ENCODE data around the gene IRAK3. TPM values are rescaled to one million over a fixed set of nuclear protein-coding genes. Genes with fewer than 3 reads are reported as not detected.

Gene IRAK3
- total RNA-seq, 1 experiment from 2014 or later, result 0.44 TPM

GRCh38 chr12:66239295-66239694 lies 50.3 kb downstream of the IRAK3 start:
- H2BK120ac ChIP-seq (ENCODE audit: low read depth, low read length, poor library complexity, severe bottlenecking), result no peak overlapping the region
- H3K18ac ChIP-seq (ENCODE audit: insufficient read length, low read depth, low read length), result no peak overlapping the region
- no peaks in the 10 kb centered on the region; a peak in 1 of 7 replicates for H3K36me3 Mint-ChIP-seq (ENCODE audit: insufficient read depth in 1 of 3, low read depth in 3 of 3)
- no peak overlapping the region for H2AK5ac ChIP-seq (ENCODE audit: insufficient read length, low read length)
- peaks cover 22 to 24% of the 10 kb centered on the region in 2 experiments for H3K4me1 Mint-ChIP-seq
- H3K79me2 ChIP-seq (ENCODE audit: insufficient read depth, low read length), result no peaks in the 10 kb centered on the region
- H3K4me1 ChIP-seq (ENCODE audit: insufficient read depth, low read length), result no peaks in the 10 kb centered on the region
- no peak overlapping the region for H3K4me2 ChIP-seq (ENCODE audit: insufficient read depth, insufficient read length, low read length)
- no peak overlapping the region for H2BK15ac ChIP-seq (ENCODE audit: low read depth, low read length)
- no peak overlapping the region for H4K8ac ChIP-seq (replicated peaks; ENCODE audit: insufficient read length, low read depth, low read length)
- no peak overlapping the region for H3K27ac Mint-ChIP-seq
- no peak overlapping the region for H2BK12ac ChIP-seq (ENCODE audit: insufficient read length, low read depth, low read length)
- H3K9me3 Mint-ChIP-seq, result no peaks in the 10 kb centered on the region
- H4K20me1 ChIP-seq (ENCODE audit: control insufficient read depth, insufficient read depth, insufficient read length), result no peaks in the 10 kb centered on the region
- peaks cover 6% of the 10 kb centered on the region for H3K27me3 Mint-ChIP-seq (ENCODE audit: low read depth)
- H3K23me2 ChIP-seq (ENCODE audit: insufficient read length, low read depth, low read length, poor library complexity, severe bottlenecking), result no peaks in the 10 kb centered on the region
- no peaks in the 10 kb centered on the region for H3K9me3 ChIP-seq (ENCODE audit: control insufficient read depth, low read depth, low read length)
- H2BK5ac ChIP-seq (ENCODE audit: insufficient read length, low read length), result no peak overlapping the region
- no peak overlapping the region for H3K56ac ChIP-seq (ENCODE audit: insufficient read length, low read depth, low read length)
- H2AFZ ChIP-seq (ENCODE audit: low read length), result no peak overlapping the region
- no peak overlapping the region for H2BK20ac ChIP-seq (ENCODE audit: low read depth, low read length, poor library complexity, severe bottlenecking)
- H3K4me3 Mint-ChIP-seq, result no peak overlapping the region
- no peak overlapping the region for H4K5ac ChIP-seq (ENCODE audit: insufficient read length, low read depth, low read length)
- no peaks in the 10 kb centered on the region for H3K27me3 ChIP-seq (ENCODE audit: insufficient read depth, low read length)
- H3K9ac ChIP-seq (ENCODE audit: extremely low read depth, insufficient read length, low read length), result no peak overlapping the region
- H3K27ac ChIP-seq (ENCODE audit: insufficient read length, low read depth, low read length), result no peak overlapping the region
- TF ChIP-seq CTCF (conservative IDR thresholded peaks at IDR 0.05), result no peak
- H3K14ac ChIP-seq (ENCODE audit: insufficient read depth, low read length), result no peak overlapping the region
- H3K4ac ChIP-seq (ENCODE audit: low read depth, low read length), result no peak overlapping the region
- no peak overlapping the region for H4K91ac ChIP-seq (ENCODE audit: insufficient read length, low read depth, low read length)
- no peaks in the 10 kb centered on the region for H3K79me1 ChIP-seq (ENCODE audit: insufficient read depth, low read depth, low read length, poor library complexity, severe bottlenecking)
- H3T11ph ChIP-seq (ENCODE audit: low read length), result no peak overlapping the region
- DNase-seq, result no peak
- H3K23ac ChIP-seq (ENCODE audit: insufficient read length, low read depth, low read length), result no peak overlapping the region
- no CpG with 5 or more reads among the region's 1 CpG for WGBS (ENCODE audit: extremely low coverage, insufficient read length, low lambda C conversion rate)
